Osteoblast (primary cell): ENCODE data around the gene NPY4R. TPM values are rescaled to one million over a fixed set of nuclear protein-coding genes. Genes with fewer than 3 reads are reported as not detected.
"Not testable (repeated sequence)": the region's sequence is repeated elsewhere in the genome, so short reads cannot be mapped to it uniquely, and the experiment has no call there.

Experiments
- DNase-seq: peaks from one replicate; pipeline ENCODE4 v3.0.0; 2011; ENCODE audit warnings: low spot score, mixed read lengths; ENCODE audit not compliant: insufficient read length; ENCODE audit errors: missing footprints
- H2AFZ ChIP-seq: 2 replicates; pipeline ENCODE4 v1.6.0; 2011; ENCODE audit warnings: mild to moderate bottlenecking, low read length
- H3K27ac ChIP-seq: 2 replicates; pipeline ENCODE4 v1.5.1; 2011; ENCODE audit warnings: mild to moderate bottlenecking, low read depth, low read length, moderate library complexity
- H3K27me3 ChIP-seq: 2 replicates; pipeline ENCODE4 v1.6.0; 2012; ENCODE audit warnings: mild to moderate bottlenecking, control low read depth, inconsistent platforms, low read length, moderate library complexity; ENCODE audit not compliant: insufficient read depth
- H3K36me3 ChIP-seq: 2 replicates; pipeline ENCODE4 v1.5.1; 2011; ENCODE audit warnings: mild to moderate bottlenecking, low read length, control low read depth, moderate library complexity; ENCODE audit not compliant: insufficient read depth
- H3K4me1 ChIP-seq: 2 replicates; pipeline ENCODE4 v1.5.1; 2011; ENCODE audit warnings: mild to moderate bottlenecking, low read length, control low read depth, moderate library complexity; ENCODE audit not compliant: insufficient read depth
- H3K4me2 ChIP-seq: 2 replicates; pipeline ENCODE4 v1.6.0; 2011; ENCODE audit warnings: mild to moderate bottlenecking, low read length; ENCODE audit not compliant: insufficient read depth
- H3K4me3 ChIP-seq: fragments of 200-600 bp; sonication (generic); 3 replicates; pipeline ENCODE4 v1.5.1; 2012; ENCODE audit warnings: mild to moderate bottlenecking, low read length, inconsistent platforms; ENCODE audit not compliant: insufficient read depth
- H3K79me2 ChIP-seq: 2 replicates; pipeline ENCODE4 v1.6.0; 2012; ENCODE audit warnings: mild to moderate bottlenecking, low read length, control low read depth, inconsistent platforms; ENCODE audit not compliant: insufficient read depth
- H3K9me3 ChIP-seq: 2 replicates; pipeline ENCODE4 v1.5.1; 2011; ENCODE audit warnings: low read depth, low read length, control low read depth
- H4K20me1 ChIP-seq: 2 replicates; pipeline ENCODE4 v1.6.0; 2012; ENCODE audit warnings: mild to moderate bottlenecking, low read length, control low read depth; ENCODE audit not compliant: insufficient read depth
- total RNA-seq: library from RNA; depleted of rRNA; stranded (reverse); fragments of >200 nt; gene quantifications from 2 replicates; pipeline ENCODE4 v1.2.3, GENCODE V29; 2012

The NPY4R gene
- total RNA-seq, 1 donor = 0.36 TPM

- H3K4me2 ChIP-seq = not testable (repeated sequence)
These were observed 47.5 kb downstream of the NPY4R start for GRCh38 chr10:46418283-46418682.

GRCh38 chr10:46415291-46415690 is 50.5 kb downstream of the NPY4R start:
- not testable (repeated sequence) for H4K20me1 ChIP-seq, H3K79me2 ChIP-seq, H3K27ac ChIP-seq, H3K4me3 ChIP-seq, H2AFZ ChIP-seq, H3K36me3 ChIP-seq, H3K9me3 ChIP-seq, H3K4me2 ChIP-seq, H3K27me3 ChIP-seq, H3K4me1 ChIP-seq, DNase-seq

More at GRCh38 chr10:46418283-46418682, 47.5 kb downstream of the NPY4R start:
- H3K4me1 ChIP-seq, H3K36me3 ChIP-seq, H3K9me3 ChIP-seq, H2AFZ ChIP-seq, H3K79me2 ChIP-seq, DNase-seq, H3K27me3 ChIP-seq, H3K27ac ChIP-seq, H3K4me3 ChIP-seq, H4K20me1 ChIP-seq: not testable (repeated sequence)

- H2AFZ ChIP-seq, H3K4me2 ChIP-seq: not testable (repeated sequence)
These were observed 53.1 kb downstream of the NPY4R start for GRCh38 chr10:46412665-46413064.

GRCh38 chr10:46411123-46411522 is 54.6 kb downstream of the NPY4R start:
- not testable (repeated sequence) for H3K79me2 ChIP-seq, H3K4me2 ChIP-seq, H3K36me3 ChIP-seq, H4K20me1 ChIP-seq, DNase-seq, H2AFZ ChIP-seq, H3K4me3 ChIP-seq, H3K4me1 ChIP-seq, H3K27ac ChIP-seq, H3K27me3 ChIP-seq, H3K9me3 ChIP-seq

More at GRCh38 chr10:46412665-46413064, 53.1 kb downstream of the NPY4R start:
- not testable (repeated sequence) for H3K27me3 ChIP-seq, H3K9me3 ChIP-seq, H3K36me3 ChIP-seq, H3K27ac ChIP-seq, H3K4me1 ChIP-seq, H3K79me2 ChIP-seq, H4K20me1 ChIP-seq, DNase-seq, H3K4me3 ChIP-seq

Other genes starting within 250 kb of the NPY4R start
- gene ANTXRL, start 179.0 kb downstream of the NPY4R start, total RNA-seq = not detected in 2 replicates
- 0.29 and 0.36 TPM in 2 replicates for gene ANXA8L1, start 90.2 kb downstream of the NPY4R start, total RNA-seq
- not detected in 2 replicates for gene GPRIN2, start 90.7 kb upstream of the NPY4R start, total RNA-seq
- under 0.01 TPM in 2 replicates for gene SYT15, start 113.2 kb upstream of the NPY4R start, total RNA-seq